Muscle layer of duodenum (tissue), 2 donors: ENCODE results near the gene SEC14L2.

Experiments
- H3K27ac ChIP-seq: one replicate; pipeline ENCODE4 v1.7.0; 2013; ENCODE audit warnings: mild to moderate bottlenecking, low read length
- H3K27me3 ChIP-seq: one replicate; pipeline ENCODE4 v1.7.0; 2013; ENCODE audit warnings: low read depth, mild to moderate bottlenecking, control low read depth, low read length
- H3K36me3 ChIP-seq, 2 donors: one replicate each; pipeline ENCODE4 v1.7.0; 2013; ENCODE audit warnings: low read length in 2 of 2, control low read depth in 1 of 2, mild to moderate bottlenecking in 1 of 2; ENCODE audit not compliant: insufficient read depth in 2 of 2, control insufficient read depth in 1 of 2
- H3K4me1 ChIP-seq, 2 donors: one replicate each; pipeline ENCODE4 v1.7.0; 2013; ENCODE audit warnings: low read length in 2 of 2, mild to moderate bottlenecking in 2 of 2, control low read depth in 1 of 2, moderate library complexity in 1 of 2; ENCODE audit not compliant: insufficient read depth in 2 of 2, control insufficient read depth in 1 of 2
- H3K4me3 ChIP-seq, 2 donors: one replicate each; pipeline ENCODE4 v1.7.0; 2013; ENCODE audit warnings: low read length in 2 of 2, low read depth in 1 of 2, mild to moderate bottlenecking in 1 of 2
- H3K9me3 ChIP-seq, 2 donors: one replicate each; pipeline ENCODE4 v1.7.0; 2013; ENCODE audit warnings: low read length in 2 of 2, control low read depth in 1 of 2, mild to moderate bottlenecking in 1 of 2; ENCODE audit not compliant: control insufficient read depth in 1 of 2
- donor health status: healthy.

SEC14L2 gene

GRCh38 chr22:30423301-30423958, 26.6 kb downstream of the SEC14L2 start:
- H3K4me1 ChIP-seq, result peaks cover 22 to 40% of the 10 kb centered on the region in 2 donors

GRCh38 chr22:30423959-30424533, 27.2 kb downstream of the SEC14L2 start:
- Histone ChIP-seq H3K36me3 (peaks cover 0 to 20% of the 10 kb centered on the region in 2 donors), H3K4me1 (peaks cover 22 to 40% of the 10 kb centered on the region in 2 donors), H3K9me3 (no peaks in the 10 kb centered on the region), H3K4me3 (peak overlapping the region; percentile 77 to 78), H3K27me3 (no peaks in the 10 kb centered on the region), H3K27ac (peak overlapping the region; percentile 89)

More at GRCh38 chr22:30423301-30423958, 26.6 kb downstream of the SEC14L2 start:
- H3K9me3 ChIP-seq, result no peaks in the 10 kb centered on the region
- no peaks in the 10 kb centered on the region for H3K27me3 ChIP-seq
- peak overlapping the region; percentile 89 for H3K27ac ChIP-seq
- peak overlapping the region; percentile 77 to 78 for H3K4me3 ChIP-seq
- H3K36me3 ChIP-seq, result peaks cover 6 to 27% of the 10 kb centered on the region in 2 donors

GRCh38 chr22:30424534-30425326, 27.9 kb downstream of the SEC14L2 start:
- no peaks in the 10 kb centered on the region for H3K9me3 ChIP-seq
- peak overlapping the region; percentile 89 for H3K27ac ChIP-seq
- H3K36me3 ChIP-seq, result peaks cover 0 to 17% of the 10 kb centered on the region in 2 donors
- H3K27me3 ChIP-seq, result no peaks in the 10 kb centered on the region
- H3K4me3 ChIP-seq, result peak overlapping the region; percentile 77 to 78
- peaks cover 22 to 40% of the 10 kb centered on the region in 2 donors for H3K4me1 ChIP-seq

DNA sequence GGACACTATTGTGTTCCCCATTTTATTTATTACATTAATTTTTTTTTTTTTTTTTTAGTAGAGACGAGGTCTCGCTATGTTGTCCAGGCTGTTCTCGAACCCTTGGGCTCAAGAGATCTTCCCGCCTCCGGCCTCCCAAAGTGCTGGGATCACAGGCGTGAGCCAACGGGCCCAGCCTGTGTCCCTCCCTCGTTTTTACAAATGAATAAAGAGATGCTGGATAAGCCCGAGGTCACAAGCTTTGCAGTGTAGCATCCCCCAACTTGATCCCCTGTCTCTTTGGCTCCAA, 28.5 kb downstream of the SEC14L2 start:
- Histone ChIP-seq H3K27ac (peak overlapping the region; percentile 63), H3K4me1 (peaks cover 22 to 38% of the 10 kb centered on the region in 2 donors)

GRCh38 chr22:30425616-30426387, 29.0 kb downstream of the SEC14L2 start, which contains the start of gene MTFP1:
Gene MTFP1, plus strand, starts transcription at chr22:30425768. Its CDS starts 112 bp downstream, at chr22:30425880.
- Histone ChIP-seq H3K4me3 (peak within 1 kb of the TSS; percentile 77 to 78), H3K27ac (peak within 1 kb of the TSS; percentile 89), H3K9me3 (no peaks in the 10 kb centered on the region), H3K4me1 (peaks cover 22 to 33% of the 10 kb centered on the region in 2 donors), H3K36me3 (peaks cover 0 to 9% of the 10 kb centered on the region in 2 donors), H3K27me3 (no peaks in the 10 kb centered on the region)

More for the DNA sequence above, 28.5 kb downstream of the SEC14L2 start:
- H3K9me3 ChIP-seq, result no peaks in the 10 kb centered on the region
- H3K36me3 ChIP-seq, result peaks cover 0 to 14% of the 10 kb centered on the region in 2 donors
- no peaks in the 10 kb centered on the region for H3K27me3 ChIP-seq
- peak overlapping the region; percentile 62 to 78 for H3K4me3 ChIP-seq

DNA sequence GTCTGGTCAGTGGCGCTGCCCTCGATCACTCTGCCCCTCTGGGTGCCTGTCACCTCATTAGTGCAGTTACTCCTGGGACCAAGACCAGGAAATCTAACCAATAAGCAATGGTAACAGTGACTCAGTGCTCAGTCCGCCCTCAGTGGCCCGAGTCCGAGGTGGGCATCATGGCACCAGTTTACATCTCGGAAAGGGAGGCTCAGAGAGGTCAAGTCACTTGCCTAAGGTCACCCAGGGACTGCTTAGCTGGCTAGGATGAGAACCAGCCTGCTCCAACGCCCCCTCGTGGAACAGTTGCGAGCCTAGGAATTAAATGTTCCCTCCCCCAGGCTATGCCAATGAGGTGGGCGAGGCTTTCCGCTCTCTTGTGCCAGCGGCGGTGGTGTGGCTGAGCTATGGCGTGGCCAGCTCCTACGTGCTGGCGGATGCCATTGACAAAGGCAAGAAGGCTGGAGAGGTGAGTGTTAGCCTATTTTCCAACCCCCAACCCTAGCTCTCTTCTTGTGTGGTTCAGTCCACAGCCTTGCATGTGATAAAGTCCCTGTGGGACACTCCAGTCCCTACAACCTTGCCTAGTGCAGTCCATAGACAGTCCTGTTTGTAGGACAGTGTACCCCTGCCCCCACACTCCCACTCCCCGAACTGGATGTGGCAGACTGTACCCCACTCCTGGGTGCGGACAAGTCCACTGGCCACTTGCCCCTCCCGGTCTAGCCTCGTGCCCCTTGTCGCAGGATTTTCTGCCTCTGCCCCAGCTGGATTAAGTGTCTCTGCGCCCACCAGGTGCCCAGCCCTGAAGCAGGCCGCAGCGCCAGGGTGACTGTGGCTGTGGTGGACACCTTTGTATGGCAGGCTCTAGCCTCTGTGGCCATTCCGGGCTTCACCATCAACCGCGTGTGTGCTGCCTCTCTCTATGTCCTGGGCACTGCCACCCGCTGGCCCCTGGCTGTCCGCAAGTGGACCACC, 29.9 kb downstream of the SEC14L2 start:
- no peaks in the 10 kb centered on the region for H3K27me3 ChIP-seq
- H3K9me3 ChIP-seq, result no peaks in the 10 kb centered on the region
- H3K4me3 ChIP-seq, result peak overlapping the region; percentile 62 to 71
- H3K36me3 ChIP-seq, result peaks cover 0 to 4% of the 10 kb centered on the region in 2 donors
- H3K4me1 ChIP-seq, result peaks cover 22 to 25% of the 10 kb centered on the region in 2 donors
- H3K27ac ChIP-seq, result peak overlapping the region; percentile 63

DNA sequence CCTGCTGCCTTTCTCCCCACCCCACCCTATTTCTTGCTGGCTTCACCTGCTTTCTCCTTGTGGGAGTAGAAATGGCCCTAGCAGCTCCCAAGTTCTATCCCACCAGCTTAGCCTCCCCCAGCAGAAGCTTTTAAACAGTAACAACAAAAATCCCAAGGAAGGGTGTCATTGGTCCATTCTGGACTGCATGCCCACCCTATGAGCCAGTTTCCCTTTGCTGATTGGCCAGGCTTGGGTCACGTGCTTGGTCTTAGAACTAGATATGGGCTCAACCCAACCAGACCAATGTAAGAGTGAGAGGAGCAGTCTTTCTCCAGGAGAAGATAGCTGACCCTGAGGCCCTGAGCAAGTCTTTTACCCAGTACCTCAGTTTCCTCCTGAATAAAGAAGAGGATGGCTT, 31.1 kb downstream of the SEC14L2 start:
- peaks cover 0 to 4% of the 10 kb centered on the region in 2 donors for H3K36me3 ChIP-seq
- H3K27me3 ChIP-seq, result no peaks in the 10 kb centered on the region
- no peak overlapping the region for H3K4me3 ChIP-seq
- no peak overlapping the region for H3K27ac ChIP-seq
- peaks cover 14% of the 10 kb centered on the region in 2 donors for H3K4me1 ChIP-seq
- H3K9me3 ChIP-seq, result no peaks in the 10 kb centered on the region

DNA sequence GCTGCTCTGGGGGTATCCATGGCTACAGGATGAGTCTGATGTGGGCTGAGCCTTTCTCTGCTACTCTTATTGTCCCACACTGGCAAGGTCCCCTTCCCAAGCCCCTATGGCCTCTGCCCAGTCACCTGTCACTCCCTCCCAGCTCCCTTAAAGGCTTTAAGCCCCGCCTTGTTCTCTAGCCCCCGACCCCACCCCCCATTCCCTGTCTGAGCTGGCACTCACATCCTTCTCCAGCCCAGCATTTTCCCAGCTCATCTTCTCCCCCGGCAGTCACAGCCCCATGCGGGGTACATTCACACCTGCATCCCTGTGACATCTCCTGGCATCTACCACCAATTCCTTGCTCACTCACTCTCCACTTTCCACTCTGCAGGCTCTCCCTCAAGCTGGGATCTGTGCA, 33.1 kb downstream of the SEC14L2 start:
- H3K27ac ChIP-seq, result no peak overlapping the region
- no peaks in the 10 kb centered on the region for H3K27me3 ChIP-seq
- H3K4me3 ChIP-seq, result no peak overlapping the region
- H3K9me3 ChIP-seq, result no peaks in the 10 kb centered on the region
- H3K36me3 ChIP-seq, result no peaks in the 10 kb centered on the region
- peaks cover 6 to 7% of the 10 kb centered on the region in 2 donors for H3K4me1 ChIP-seq

GRCh38 chr22:30430933-30431332, 34.1 kb downstream of the SEC14L2 start:
- peaks cover 4 to 5% of the 10 kb centered on the region in 2 donors for H3K4me1 ChIP-seq
- no peak overlapping the region for H3K27ac ChIP-seq
- H3K4me3 ChIP-seq, result no peak overlapping the region
- H3K9me3 ChIP-seq, result no peaks in the 10 kb centered on the region
- H3K27me3 ChIP-seq, result no peaks in the 10 kb centered on the region
- H3K36me3 ChIP-seq, result no peaks in the 10 kb centered on the region

DNA sequence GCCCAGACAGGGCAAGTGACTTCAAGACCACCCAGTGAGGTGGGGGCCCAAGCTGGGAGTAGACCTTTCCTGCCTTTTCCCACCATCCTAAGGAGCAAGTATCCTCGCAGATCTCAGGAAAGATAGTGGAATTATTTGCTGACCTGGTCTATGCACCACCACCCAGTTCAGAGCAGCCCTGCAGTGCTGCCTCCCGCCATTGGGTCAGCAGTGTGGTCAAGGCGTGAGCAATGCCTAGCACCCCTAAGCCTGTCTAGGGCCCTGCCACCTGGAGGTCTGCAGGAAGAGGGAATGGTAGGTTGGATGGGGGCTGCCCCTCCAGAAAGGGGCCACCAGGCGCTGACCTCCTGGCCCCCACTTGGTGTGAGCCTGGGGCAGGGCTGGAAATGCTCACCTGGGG, 35.3 kb downstream of the SEC14L2 start:
- H3K9me3 ChIP-seq, result no peaks in the 10 kb centered on the region
- no peak overlapping the region for H3K27ac ChIP-seq
- H3K4me3 ChIP-seq, result no peak overlapping the region
- H3K36me3 ChIP-seq, result no peaks in the 10 kb centered on the region
- no peaks in the 10 kb centered on the region for H3K27me3 ChIP-seq
- no peaks in the 10 kb centered on the region for H3K4me1 ChIP-seq
